Neural cell (in vitro differentiated cells): ENCODE results near the gene RAB32. TPM values are rescaled to one million over a fixed set of nuclear protein-coding genes. Genes with fewer than 3 reads are reported as not detected.

Experiments
- H2AFZ ChIP-seq: fragments of 200-600, 300-800 bp; sonication (generic), shearing (Covaris generic); 2 replicates; pipeline ENCODE4 v1.6.0; 2014; ENCODE audit warnings: low read depth, mild to moderate bottlenecking, antibody characterized with exemption, low read length, moderate library complexity
- H3F3A ChIP-seq: fragments of 200-600 bp; shearing (Covaris generic); 2 replicates; pipeline ENCODE4 v1.6.1; 2016; ENCODE audit warnings: mild to moderate bottlenecking, moderate library complexity, mixed read lengths, antibody characterized with exemption, low read length; ENCODE audit not compliant: insufficient read depth, poor library complexity, severe bottlenecking
- H3K27ac ChIP-seq: fragments of 200-600, 300-800 bp; sonication (generic), shearing (Covaris generic); 2 replicates; pipeline ENCODE4 v1.5.1; 2014; ENCODE audit warnings: mild to moderate bottlenecking, low read length, moderate library complexity
- H3K27me3 ChIP-seq: fragments of 300-800, 200-600 bp; sonication (generic), shearing (Covaris generic); 2 replicates; pipeline ENCODE4 v1.6.0; 2014; ENCODE audit warnings: mild to moderate bottlenecking, low read depth, low read length, moderate library complexity; ENCODE audit not compliant: insufficient read depth
- H3K36me3 ChIP-seq: fragments of 300-800, 200-600 bp; sonication (generic), shearing (Covaris generic); 2 replicates; pipeline ENCODE4 v1.5.1; 2014; ENCODE audit warnings: mild to moderate bottlenecking, antibody characterized with exemption, low read length, moderate library complexity; ENCODE audit not compliant: insufficient read depth
- H3K4me2 ChIP-seq: fragments of 300-800, 200-600 bp; sonication (generic), shearing (Covaris generic); 2 replicates; pipeline ENCODE4 v1.6.0; 2014; ENCODE audit warnings: mild to moderate bottlenecking, low read length
- H3K4me3 ChIP-seq: fragments of 300-800, 200-600 bp; sonication (generic), shearing (Covaris generic); 2 replicates; pipeline ENCODE4 v1.5.1; 2014; ENCODE audit warnings: mild to moderate bottlenecking, low read length, moderate library complexity
- H3K79me2 ChIP-seq: fragments of 200-600 bp; shearing (Covaris generic); replicated peaks from 2 replicates; pipeline ENCODE4 v1.6.0; 2014; ENCODE audit warnings: mild to moderate bottlenecking, low read length, moderate library complexity; ENCODE audit not compliant: insufficient read depth
- H3K9ac ChIP-seq: fragments of 300-800, 200-600 bp; sonication (generic), shearing (Covaris generic); 2 replicates; pipeline ENCODE4 v1.6.1; 2016; ENCODE audit warnings: mild to moderate bottlenecking, low read length, mixed read lengths
- H3K9me2 ChIP-seq: fragments of 200-600 bp; shearing (Covaris generic); 2 replicates; pipeline ENCODE4 v1.6.1; 2016; ENCODE audit warnings: mild to moderate bottlenecking, low read length, mixed read lengths; ENCODE audit not compliant: insufficient read depth
- H3K9me3 ChIP-seq: fragments of 200-600, 300-800 bp; sonication (generic), shearing (Covaris generic); 2 replicates; pipeline ENCODE4 v1.6.1; 2016; ENCODE audit warnings: mild to moderate bottlenecking, mixed run types, low read length, moderate library complexity, mixed read lengths
- H4K20me1 ChIP-seq: fragments of 200-600 bp; shearing (Covaris generic); 2 replicates; pipeline ENCODE4 v1.6.1; 2016; ENCODE audit warnings: mild to moderate bottlenecking, mixed run types; ENCODE audit not compliant: insufficient read depth
- CTCF ChIP-seq: fragments of 450-650 bp; IDR thresholded peaks from 2 replicates; pipeline ENCODE4 v1.5.1; 2014; ENCODE audit warnings: antibody characterized with exemption, mild to moderate bottlenecking, moderate library complexity; ENCODE audit not compliant: poor library complexity, severe bottlenecking
- EP300 ChIP-seq: fragments of 450-650 bp; conservative IDR thresholded peaks from 2 replicates; pipeline ENCODE4 v1.6.1; 2014; ENCODE audit warnings: antibody characterized with exemption, mild to moderate bottlenecking, moderate library complexity; ENCODE audit not compliant: poor library complexity, severe bottlenecking
- EZH2 ChIP-seq: fragments of 200-600, 300-800 bp; shearing (Covaris generic), sonication (generic); IDR thresholded peaks from 2 replicates; pipeline ENCODE4 v1.6.1; 2014; ENCODE audit warnings: antibody characterized with exemption, low read length, borderline replicate concordance, mild to moderate bottlenecking; ENCODE audit not compliant: insufficient read depth, poor library complexity, severe bottlenecking
- MXI1 ChIP-seq: fragments of 450-650 bp; conservative IDR thresholded peaks from 2 replicates; pipeline ENCODE4 v1.6.1; 2014; ENCODE audit warnings: antibody characterized with exemption, mild to moderate bottlenecking; ENCODE audit not compliant: poor library complexity, severe bottlenecking
- POLR2AphosphoS5 ChIP-seq: IDR thresholded peaks from 2 replicates; pipeline ENCODE4 v1.6.1; 2012
- RAD21 ChIP-seq: fragments of 450-650 bp; conservative IDR thresholded peaks from 2 replicates; pipeline ENCODE4 v1.6.1; 2014; ENCODE audit warnings: antibody characterized with exemption, mild to moderate bottlenecking, moderate library complexity
- REST ChIP-seq: IDR thresholded peaks from 2 replicates; pipeline ENCODE4 v1.6.1; 2012; ENCODE audit warnings: borderline replicate concordance
- SMC3 ChIP-seq: fragments of 450-650 bp; conservative IDR thresholded peaks from 2 replicates; pipeline ENCODE4 v1.6.1; 2014; ENCODE audit warnings: antibody characterized with exemption, mild to moderate bottlenecking, moderate library complexity; ENCODE audit not compliant: poor library complexity
- TAF1 ChIP-seq: IDR thresholded peaks from 2 replicates; pipeline ENCODE4 v1.6.1; 2012; ENCODE audit warnings: low read depth
- polyA plus RNA-seq: library from polyadenylated mRNA; depleted of rRNA; stranded (reverse); fragments of >200 nt; gene quantifications from 2 replicates; pipeline ENCODE4 v1.2.3, GENCODE V29; 2014

RAB32 gene
- polyA plus RNA-seq, 1 donor from 2014 or later = 1.8 TPM

GRCh38 chr6:146594495-146594894, 50.9 kb downstream of the RAB32 start:
- Histone ChIP-seq H3K9ac (no peak overlapping the region), H3K9me2 (no peaks in the 10 kb centered on the region), H3K27ac (no peak overlapping the region), H3K9me3 (no peaks in the 10 kb centered on the region), H3F3A (no peaks in the 10 kb centered on the region), H3K79me2 (no peaks in the 10 kb centered on the region), H3K27me3 (no peaks in the 10 kb centered on the region), H3K4me3 (no peak overlapping the region), H3K4me2 (no peak overlapping the region), H3K36me3 (no peaks in the 10 kb centered on the region), H4K20me1 (no peaks in the 10 kb centered on the region), H2AFZ (no peak overlapping the region)
- no peak for TF ChIP-seq MXI1
- TF ChIP-seq POLR2AphosphoS5 = no peak
- no peak for TF ChIP-seq RAD21
- no peak for TF ChIP-seq TAF1
- TF ChIP-seq CTCF = no peak
- no peak for TF ChIP-seq EZH2
- TF ChIP-seq EP300 = no peak
- TF ChIP-seq REST = no peak
- no peak for TF ChIP-seq SMC3

GRCh38 chr6:146595972-146596731, 52.5 kb downstream of the RAB32 start:
- Histone ChIP-seq H3K9me2 (no peaks in the 10 kb centered on the region), H3F3A (no peaks in the 10 kb centered on the region), H3K9me3 (no peaks in the 10 kb centered on the region), H3K9ac (no peak overlapping the region), H3K4me2 (no peak overlapping the region), H3K27me3 (no peaks in the 10 kb centered on the region), H3K79me2 (no peaks in the 10 kb centered on the region), H3K4me3 (no peak overlapping the region), H2AFZ (no peak overlapping the region), H3K36me3 (no peaks in the 10 kb centered on the region), H4K20me1 (no peaks in the 10 kb centered on the region), H3K27ac (no peak overlapping the region)
- TF ChIP-seq REST = no peak
